Fibroblast of skin of back (primary cell): ENCODE results near the gene MAPK12.
A peak's percentile ranks its signal among the peaks of the same experiment; 100 is the strongest.

ENCODE experiments used
- DNase-seq: peaks from one replicate; pipeline ENCODE4 v3.0.0-alpha.2; 2013

The MAPK12 gene

DNA sequence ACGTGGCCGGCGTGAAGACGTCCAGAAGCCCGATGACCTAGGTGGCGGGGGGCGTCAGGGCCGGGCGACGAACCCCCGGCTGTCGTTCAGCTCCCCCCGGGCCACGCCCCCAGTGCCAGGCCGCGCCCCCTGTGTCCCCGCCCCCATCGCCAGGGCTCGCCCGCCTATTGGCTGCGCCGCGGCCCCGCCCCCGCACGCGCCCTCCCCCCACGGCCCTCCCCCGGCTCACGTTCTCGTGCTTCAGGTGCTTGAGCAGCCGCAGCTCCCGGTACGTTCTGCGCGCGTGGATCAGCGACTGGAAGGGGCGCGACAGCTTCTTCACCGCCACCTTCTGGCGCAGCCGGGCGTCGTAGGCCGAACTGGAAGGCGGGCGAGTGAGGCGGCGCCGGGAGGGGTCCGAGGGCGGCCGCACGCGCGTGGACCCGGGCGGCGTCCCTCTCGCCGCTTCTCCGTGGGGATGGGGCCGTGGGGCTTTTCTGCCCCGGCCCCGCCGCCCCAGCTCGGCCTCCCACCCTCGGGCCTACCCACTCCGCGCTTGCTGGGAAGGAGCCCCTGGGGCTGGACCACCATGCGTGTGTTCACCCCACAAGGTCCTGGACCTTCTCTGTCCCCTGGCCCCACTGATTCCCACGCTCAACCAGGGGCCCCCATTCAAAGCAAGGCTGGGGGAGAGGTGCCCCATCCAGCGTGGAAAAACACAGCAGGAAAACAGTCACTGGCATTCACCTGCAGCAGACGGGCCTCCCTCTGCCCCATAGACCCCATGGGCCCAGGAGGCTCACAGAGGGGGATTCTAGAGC lies 6.3 kb upstream of the MAPK12 start:
- DNase-seq: peak; percentile 46

DNA sequence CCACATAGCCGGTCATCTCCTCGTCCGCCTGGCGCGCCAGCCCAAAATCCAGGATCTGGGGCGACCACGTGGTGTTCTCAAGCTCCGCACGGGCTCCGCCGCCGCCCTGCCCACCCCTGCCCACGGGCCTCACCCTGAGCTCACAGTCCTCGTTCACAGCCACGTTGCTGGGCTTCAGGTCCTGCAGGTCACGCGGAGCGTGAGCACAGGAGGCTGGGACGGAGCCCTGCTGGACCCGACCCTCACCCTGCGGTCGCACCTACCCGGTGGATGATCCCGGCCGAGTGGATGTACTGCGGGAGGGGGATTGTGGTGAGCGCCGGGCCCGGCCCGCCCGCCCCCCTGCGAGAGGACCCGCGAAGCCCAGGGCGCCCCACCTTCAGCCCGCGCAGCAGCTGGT lies 5.5 kb upstream of the MAPK12 start:
- DNase-seq: no peak

GRCh38 chr22:50264946-50265669 lies 3.6 kb upstream of the MAPK12 start:
- DNase-seq: no peak

DNA sequence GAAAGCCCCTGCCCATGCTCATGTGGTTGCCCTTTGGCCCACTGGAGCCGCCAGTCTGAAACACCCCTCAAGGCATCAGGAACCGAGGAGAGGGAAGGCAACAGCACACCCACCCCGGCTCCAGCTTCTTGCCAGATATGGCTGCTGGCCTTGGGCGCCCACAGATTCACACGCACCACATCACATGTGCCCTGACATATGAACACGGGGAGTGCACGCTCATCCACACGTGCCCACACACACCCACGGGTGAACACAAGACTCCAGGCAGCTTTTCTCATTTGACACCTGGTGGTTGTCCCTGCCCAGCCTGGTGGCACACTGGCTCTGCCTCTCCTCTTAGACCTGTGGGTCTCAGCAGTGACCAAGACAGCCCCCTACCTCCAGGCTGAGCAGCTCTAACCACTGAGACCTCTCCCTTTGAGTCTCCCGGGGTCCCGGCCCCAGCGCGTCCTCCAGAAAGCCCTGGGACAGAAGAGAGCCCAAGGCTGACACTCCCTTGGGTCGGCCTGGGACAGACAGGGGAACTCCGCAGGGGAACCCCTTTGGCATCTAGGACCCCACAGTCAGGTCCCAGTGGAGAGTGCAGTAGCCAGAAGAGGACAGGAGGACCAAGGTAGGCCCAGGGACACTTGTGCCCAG lies 2.7 kb upstream of the MAPK12 start:
- no peak for DNase-seq

GRCh38 chr22:50262973-50263617 lies 1.6 kb upstream of the MAPK12 start:
- DNase-seq: no peak

- no peak for DNase-seq
Measured at GRCh38 chr22:50262460-50262911, 1.0 kb upstream of the MAPK12 start.

DNA sequence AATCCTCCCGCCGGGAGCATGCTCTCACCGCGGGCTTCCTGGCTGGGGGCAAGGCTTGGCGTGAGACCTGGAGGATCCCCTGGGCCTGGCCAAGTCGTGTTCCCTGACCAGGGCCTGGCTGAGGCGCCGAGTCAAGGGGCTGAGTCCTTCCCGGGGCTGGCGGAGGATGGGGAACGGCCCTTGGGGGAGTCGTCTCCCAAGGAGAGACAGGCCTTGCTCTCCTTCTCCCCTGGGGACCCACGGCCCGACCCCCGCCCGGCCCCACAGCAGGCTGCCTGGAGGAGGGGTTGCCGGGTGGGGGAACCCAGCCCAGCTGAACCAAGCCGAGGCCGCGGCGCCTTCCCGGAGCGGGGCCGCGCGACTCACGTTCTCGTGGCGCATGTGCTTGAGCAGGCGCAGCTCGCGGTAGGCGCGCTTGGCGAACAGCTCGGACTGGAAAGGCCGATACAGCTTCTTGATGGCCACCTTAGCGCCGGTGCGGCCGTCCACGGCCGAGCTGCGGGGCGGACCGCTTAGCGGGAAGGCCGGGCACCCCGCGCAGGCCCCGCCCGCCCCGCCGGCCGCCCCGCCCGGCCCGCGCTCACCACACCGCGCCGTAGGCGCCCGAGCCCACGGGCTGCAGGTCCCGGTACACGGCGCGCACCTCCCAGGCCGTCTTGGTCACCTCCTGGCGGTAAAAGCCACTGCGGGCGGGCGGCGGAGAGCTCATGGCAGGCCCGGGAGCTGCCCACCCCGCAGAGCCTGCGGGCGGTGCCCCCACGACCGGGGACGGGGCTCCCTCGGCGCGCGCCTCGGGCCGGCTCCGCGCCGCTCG lies 475 bp downstream of the MAPK12 start:
- DNase-seq: peak; percentile 73

GRCh38 chr22:50260434-50260800 lies 1.1 kb downstream of the MAPK12 start:
- DNase-seq: no peak

- no peak for DNase-seq
Measured at GRCh38 chr22:50259302-50259701, 2.2 kb downstream of the MAPK12 start.

GRCh38 chr22:50258361-50259292 lies 2.9 kb downstream of the MAPK12 start:
- no peak for DNase-seq

DNA sequence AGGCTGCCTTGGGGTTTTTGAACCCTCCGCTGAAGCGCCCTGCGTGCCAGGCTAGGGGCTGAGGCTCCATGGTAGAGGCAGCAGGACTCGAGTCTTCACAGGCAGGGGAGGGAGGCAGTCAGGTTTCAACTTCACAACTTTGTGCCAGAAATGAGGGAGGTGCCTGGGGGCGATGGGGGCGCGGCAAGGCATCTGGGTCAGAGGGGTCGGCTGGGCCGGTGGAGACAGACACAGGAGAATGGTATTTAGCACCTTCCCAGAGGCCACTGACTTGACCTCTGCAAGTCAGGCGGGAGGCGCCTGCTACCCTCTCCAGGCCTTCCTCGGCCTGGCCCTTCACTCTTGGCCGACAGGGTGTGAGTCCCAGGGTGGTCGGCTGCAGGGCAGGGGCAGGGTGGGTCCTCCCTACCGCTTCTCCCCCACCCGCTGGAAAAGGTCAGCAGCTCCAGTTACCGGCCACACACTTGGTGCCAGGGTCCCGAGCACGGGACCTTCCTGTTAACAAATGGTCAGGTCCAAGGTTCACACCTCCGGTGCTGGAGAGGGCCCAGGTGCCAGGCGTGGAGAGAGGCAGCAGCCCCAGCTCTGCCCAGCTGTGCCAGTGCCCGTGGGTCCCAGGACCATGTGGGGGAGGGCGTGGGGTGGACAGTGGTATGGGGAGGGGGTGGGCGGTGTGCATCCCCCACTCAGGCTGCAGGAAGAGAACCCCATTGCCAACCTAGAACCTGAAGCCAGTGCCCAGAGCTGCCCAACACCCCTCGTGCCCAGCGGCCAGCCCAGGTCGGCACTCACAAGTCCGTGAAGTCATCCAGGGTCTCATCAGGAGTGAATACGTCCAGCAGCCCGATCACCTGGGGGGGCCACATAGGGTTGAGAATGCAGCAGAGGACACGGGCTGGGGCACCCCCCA lies 3.8 kb downstream of the MAPK12 start:
- no peak for DNase-seq

DNA sequence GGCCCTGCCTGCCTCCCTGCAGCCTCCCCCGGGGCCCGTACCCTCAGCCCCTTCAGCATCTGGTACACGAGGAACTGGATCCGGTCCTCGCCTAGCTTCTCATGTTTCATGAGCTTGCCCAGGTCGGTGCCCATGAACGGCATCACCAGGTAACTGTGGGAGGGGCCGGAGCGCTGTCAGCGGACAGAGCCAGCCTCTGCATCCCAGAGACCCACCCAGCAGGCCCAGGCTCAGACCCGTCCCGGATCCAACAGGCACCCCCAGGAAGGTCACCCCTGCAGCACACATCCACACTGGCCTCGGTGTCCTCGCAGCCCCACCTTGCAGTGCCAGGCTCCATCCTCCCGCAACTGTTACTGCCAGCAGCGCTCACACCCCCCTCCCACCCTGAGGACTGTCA lies 4.4 kb downstream of the MAPK12 start:
- DNase-seq: no peak

GRCh38 chr22:50256258-50256862 lies 5.1 kb downstream of the MAPK12 start:
- DNase-seq: no peak

GRCh38 chr22:50255607-50256006 lies 5.9 kb downstream of the MAPK12 start:
- DNase-seq: no peak

GRCh38 chr22:50255099-50255498 lies 6.4 kb downstream of the MAPK12 start:
- DNase-seq: no peak

- DNase-seq: no peak
Measured at GRCh38 chr22:50253941-50254340, 7.5 kb downstream of the MAPK12 start.

DNA sequence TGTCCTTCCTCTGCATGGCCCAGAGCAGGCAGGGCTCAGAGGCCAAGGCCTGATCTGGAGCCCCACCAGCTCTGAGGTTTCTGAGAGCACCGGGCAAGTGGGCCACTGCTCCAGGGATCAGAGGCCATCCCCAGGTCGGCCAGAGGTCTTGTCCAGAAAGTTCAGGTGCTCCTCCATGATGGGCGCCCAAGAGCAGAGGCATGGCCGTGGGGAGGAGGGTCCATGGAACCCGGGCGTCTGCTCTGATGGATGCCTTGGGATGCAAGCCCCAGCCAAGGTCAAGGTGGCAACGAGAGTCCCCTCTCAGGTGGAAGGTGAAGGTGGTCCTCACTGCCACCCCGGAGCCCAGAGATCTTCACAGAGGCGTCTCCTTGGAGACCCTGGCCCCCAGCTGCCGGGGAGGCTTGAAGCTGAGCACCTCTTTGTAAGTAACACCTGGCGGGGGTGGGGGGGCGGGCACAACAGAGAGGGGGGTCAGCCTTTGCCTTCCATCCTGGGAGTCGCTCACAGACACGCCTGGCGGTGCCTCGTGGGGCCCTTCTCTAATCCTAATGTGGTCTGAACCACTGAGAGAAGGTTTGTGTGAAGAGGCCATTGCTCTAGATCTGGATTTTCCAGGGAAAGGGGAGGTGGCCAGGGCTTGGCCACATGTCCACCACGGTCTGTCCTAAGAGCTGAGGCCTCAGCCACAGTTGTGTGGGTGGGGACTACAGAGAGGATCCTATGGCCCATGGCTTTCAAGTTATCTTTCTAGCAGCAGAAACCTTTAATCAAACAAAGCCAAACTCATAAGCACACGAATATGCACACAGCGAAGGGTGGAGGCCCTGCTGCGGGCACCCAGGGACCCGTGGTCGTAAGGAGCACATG lies 8.2 kb downstream of the MAPK12 start:
- DNase-seq: no peak
